ENCODE data around the gene PHLDA2.

Gene PHLDA2

DNA sequence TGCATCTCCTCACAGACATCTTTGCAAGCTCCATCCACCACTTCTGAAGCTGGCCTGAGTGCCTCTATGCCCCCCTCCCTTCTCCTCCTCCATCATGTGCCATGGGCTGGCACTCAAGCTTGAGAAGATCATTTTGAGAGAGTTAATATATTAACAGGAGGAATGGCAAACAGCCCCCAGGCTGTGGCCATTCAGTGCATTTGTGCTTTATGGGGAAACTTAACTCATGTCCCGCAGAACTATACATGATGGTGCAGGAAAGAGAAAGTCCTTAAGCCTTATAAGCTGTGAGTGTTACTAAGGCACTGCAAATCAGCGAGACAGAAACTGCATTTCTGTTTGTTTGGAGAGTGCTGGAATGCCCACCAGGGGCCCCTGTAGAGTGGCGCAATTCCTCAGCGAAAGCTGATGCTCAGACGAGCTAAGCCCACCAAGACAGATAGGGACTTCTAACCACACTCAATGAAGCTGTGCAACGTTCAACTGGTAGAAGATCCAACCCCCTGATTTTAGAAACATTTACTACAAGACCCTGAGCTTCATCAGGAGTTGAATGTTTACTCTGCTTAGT, 26.8 kb upstream of the PHLDA2 start:
- no peak overlapping the region for H3K4me3 ChIP-seq (ENCODE audit: control insufficient read depth, low read depth, low read length)
- TF ChIP-seq CTCF (conservative IDR thresholded peaks at IDR 0.05; ENCODE audit: control insufficient read depth, insufficient read depth, low read depth, low read length), result no peak
- DNase-seq (ENCODE audit: low read depth), result no peak

DNA sequence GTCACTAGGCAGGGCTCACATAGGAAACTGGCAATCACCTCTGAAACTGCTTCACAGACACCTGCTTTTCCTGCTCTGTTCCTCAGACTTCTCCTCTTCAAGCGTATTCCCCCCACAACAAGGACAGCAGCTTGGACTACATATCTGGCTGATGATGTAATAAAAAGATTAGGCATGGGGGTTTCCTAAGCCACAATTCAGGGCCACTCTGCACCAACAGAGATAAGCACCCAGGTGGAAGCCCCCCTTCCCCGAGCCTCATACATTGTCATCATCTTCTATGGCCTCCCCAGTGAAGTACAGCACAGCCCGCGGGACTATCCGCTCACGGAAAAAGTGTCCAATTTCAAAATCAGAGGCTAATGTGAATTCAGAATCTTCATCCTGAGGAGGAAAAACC, 25.0 kb upstream of the PHLDA2 start:
- no peak overlapping the region for H3K4me3 ChIP-seq (ENCODE audit: control insufficient read depth, low read depth, low read length)
- no peak for DNase-seq (ENCODE audit: low read depth)
- no peak for TF ChIP-seq CTCF (conservative IDR thresholded peaks at IDR 0.05; ENCODE audit: control insufficient read depth, insufficient read depth, low read depth, low read length)

GRCh38 chr11:2952290-2952689, 23.1 kb upstream of the PHLDA2 start:
- no peak for DNase-seq (ENCODE audit: low read depth)
- no peak overlapping the region for H3K4me3 ChIP-seq (ENCODE audit: control insufficient read depth, low read depth, low read length)
- no peak for TF ChIP-seq CTCF (conservative IDR thresholded peaks at IDR 0.05; ENCODE audit: control insufficient read depth, insufficient read depth, low read depth, low read length)

- no peak for TF ChIP-seq CTCF (conservative IDR thresholded peaks at IDR 0.05; ENCODE audit: control insufficient read depth, insufficient read depth, low read depth, low read length)
- H3K4me3 ChIP-seq (ENCODE audit: control insufficient read depth, low read depth, low read length), result no peak overlapping the region
- DNase-seq (ENCODE audit: low read depth), result peak; percentile 56
Observed at GRCh38 chr11:2951231-2952110, 22.3 kb upstream of the PHLDA2 start.

DNA sequence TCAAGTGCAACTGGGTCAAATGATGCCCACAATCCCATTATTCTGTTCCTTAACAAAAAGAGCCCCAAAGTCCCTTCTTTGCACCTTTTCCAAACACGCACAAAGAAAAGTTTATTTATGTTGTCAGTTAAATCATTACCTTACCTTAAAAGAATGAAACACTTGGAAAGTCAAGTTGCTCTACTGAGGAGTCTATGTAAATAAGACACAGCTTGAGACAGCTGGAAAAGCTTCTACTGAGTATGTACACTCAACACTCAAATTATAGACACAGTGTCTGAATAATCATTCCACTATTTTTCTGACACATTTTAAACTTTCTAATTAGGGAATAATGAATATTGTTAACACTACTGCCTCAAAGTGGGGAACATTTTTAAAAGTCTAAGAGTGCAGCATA, 21.6 kb upstream of the PHLDA2 start:
- H3K4me3 ChIP-seq (ENCODE audit: control insufficient read depth, low read depth, low read length), result no peak overlapping the region
- DNase-seq (ENCODE audit: low read depth), result no peak
- TF ChIP-seq CTCF (conservative IDR thresholded peaks at IDR 0.05; ENCODE audit: control insufficient read depth, insufficient read depth, low read depth, low read length), result no peak

GRCh38 chr11:2949920-2950319, 20.7 kb upstream of the PHLDA2 start:
- no peak overlapping the region for H3K4me3 ChIP-seq (ENCODE audit: control insufficient read depth, low read depth, low read length)
- no peak for TF ChIP-seq CTCF (conservative IDR thresholded peaks at IDR 0.05; ENCODE audit: control insufficient read depth, insufficient read depth, low read depth, low read length)
- no peak for DNase-seq (ENCODE audit: low read depth)
